H1 (cell line): ENCODE results near the gene MIF4GD. TPM values are rescaled to one million over a fixed set of nuclear protein-coding genes. Genes with fewer than 3 reads are reported as not detected.

Experiments used
- CTCF ChIA-PET: fragments of 300-600 bp; sonication (Branson Sonifier 250); formaldehyde crosslinking; loops from one replicate; lab custom pipeline; 2021; ENCODE audit not compliant: partially characterized antibody; lab: Charles Lee
- POLR2A ChIA-PET: fragments of 300-600 bp; sonication (Branson Sonifier 250); formaldehyde crosslinking; loops from one replicate; lab custom pipeline; 2021; ENCODE audit warnings: inconsistent platforms; ENCODE audit not compliant: partially characterized antibody; lab: Charles Lee
- DNase-seq, 2 experiments: peaks; one replicate each; pipeline versions ENCODE4 v3.0.0 to v3.0.0-alpha.2; 2010 to 2022; ENCODE audit warnings: low spot score in 2 of 2, low read depth in 1 of 2, mixed read lengths in 1 of 2
- FAIRE-seq: peaks from 2 replicates; lab custom pipeline; 2011; peaks lifted over from hg19 to GRCh38; lab: Jason Lieb, UNC
- H2AFZ ChIP-seq: 2 replicates; pipeline ENCODE4 v1.8.1; 2012; ENCODE audit warnings: low read length, inconsistent platforms
- H2AK5ac ChIP-seq: 2 replicates; pipeline ENCODE4 v1.6.1; 2013; ENCODE audit warnings: low read depth, low read length
- H2BK120ac ChIP-seq: replicated peaks from 2 replicates; pipeline ENCODE3; 2013; ENCODE audit warnings: low read depth, low read length, inconsistent platforms
- H2BK12ac ChIP-seq: 2 replicates; pipeline ENCODE4 v1.6.1; 2013; ENCODE audit warnings: low read depth, low read length
- H2BK15ac ChIP-seq: 2 replicates; pipeline ENCODE4 v1.6.1; 2013; ENCODE audit warnings: low read length
- H2BK20ac ChIP-seq: 2 replicates; pipeline ENCODE4 v1.6.1; 2013; ENCODE audit warnings: low read length
- H2BK5ac ChIP-seq: 2 replicates; pipeline ENCODE4 v1.6.1; 2013; ENCODE audit warnings: low read depth, low read length
- H3K14ac ChIP-seq: 2 replicates; pipeline ENCODE4 v1.6.1; 2013; ENCODE audit warnings: inconsistent platforms; ENCODE audit not compliant: insufficient read length
- H3K18ac ChIP-seq: 2 replicates; pipeline ENCODE4 v1.6.1; 2013; ENCODE audit warnings: low read length; ENCODE audit errors: extremely low read depth
- H3K23ac ChIP-seq: 2 replicates; pipeline ENCODE4 v1.6.1; 2013; ENCODE audit warnings: inconsistent platforms; ENCODE audit not compliant: insufficient read length
- H3K23me2 ChIP-seq: 2 replicates; pipeline ENCODE4 v1.6.1; 2013; ENCODE audit warnings: low read depth, low read length
- H3K27ac ChIP-seq: 2 replicates; pipeline ENCODE4 v1.6.1; 2011; ENCODE audit warnings: low read depth, low read length, inconsistent platforms
- H3K27me3 ChIP-seq, 4 experiments: replicated peaks in 1 of 4; 1 replicate in 1 of 4; 2 replicates in 3 of 4; pipeline versions ENCODE4 v1.6.1 to v1.8.1; 2011 to 2013; ENCODE audit warnings: low read length in 3 of 4, mild to moderate bottlenecking in 3 of 4, inconsistent platforms in 2 of 4, mixed read lengths in 2 of 4, moderate library complexity in 1 of 4; ENCODE audit not compliant: control insufficient read depth in 3 of 4, insufficient read depth in 3 of 4; ENCODE audit errors: extremely low read depth in 1 of 4
- H3K36me3 ChIP-seq, 4 experiments: 2 replicates each; pipeline versions ENCODE4 v1.6.1 to v1.8.1; 2011 to 2013; ENCODE audit warnings: mild to moderate bottlenecking in 4 of 4, low read length in 3 of 4, moderate library complexity in 2 of 4, control low read depth in 1 of 4, inconsistent platforms in 1 of 4; ENCODE audit not compliant: insufficient read depth in 4 of 4, control insufficient read depth in 2 of 4
- H3K4ac ChIP-seq: replicated peaks from 2 replicates; pipeline ENCODE3; 2013; ENCODE audit warnings: low read length, low read depth, mixed read lengths, inconsistent platforms; ENCODE audit not compliant: insufficient read length
- H3K4me1 ChIP-seq, 4 experiments: replicated peaks in 1 of 4; 1 replicate in 1 of 4; 2 replicates in 3 of 4; pipeline versions ENCODE4 v1.6.1 to v1.8.1; 2011 to 2013; ENCODE audit warnings: low read length in 3 of 4, inconsistent platforms in 2 of 4, mixed read lengths in 1 of 4; ENCODE audit not compliant: insufficient read depth in 4 of 4, control insufficient read depth in 3 of 4
- H3K4me2 ChIP-seq, 2 experiments: 2 replicates each; pipeline versions ENCODE4 v1.6.1 to v1.8.1; 2011 to 2013; ENCODE audit warnings: low read depth in 2 of 2, low read length in 2 of 2, control low read depth in 1 of 2, inconsistent platforms in 1 of 2, mild to moderate bottlenecking in 1 of 2; ENCODE audit not compliant: insufficient read depth in 1 of 2
- H3K4me3 ChIP-seq, 4 experiments: fragments of 200-600, 300-600 bp in 1 of 4; sonication (generic), shearing (Covaris generic), sonication (Bioruptor Twin) in 1 of 4; 2 replicates each; pipeline versions ENCODE4 v1.5.1 to v1.8.1; 2011 to 2016; ENCODE audit warnings: low read length in 4 of 4, low read depth in 3 of 4, control low read depth in 2 of 4, inconsistent platforms in 2 of 4, mild to moderate bottlenecking in 2 of 4, mixed read lengths in 1 of 4, moderate library complexity in 1 of 4; ENCODE audit not compliant: insufficient read depth in 2 of 4; ENCODE audit errors: extremely low read depth in 1 of 4
- H3K56ac ChIP-seq: replicated peaks from 2 replicates; pipeline ENCODE3; 2013; ENCODE audit warnings: low read depth, mild to moderate bottlenecking, mixed read lengths, low read length, inconsistent platforms; ENCODE audit not compliant: insufficient read length
- H3K79me1 ChIP-seq: 2 replicates; pipeline ENCODE4 v1.6.1; 2013; ENCODE audit warnings: low read depth, low read length, control low read depth
- H3K79me2 ChIP-seq, 2 experiments: 2 replicates each; pipeline versions ENCODE4 v1.6.1 to v1.8.1; 2012 to 2013; ENCODE audit warnings: low read length in 2 of 2, mild to moderate bottlenecking in 2 of 2, inconsistent platforms in 1 of 2; ENCODE audit not compliant: insufficient read depth in 2 of 2, control insufficient read depth in 1 of 2
- H3K9ac ChIP-seq, 4 experiments: replicated peaks in 1 of 4; 1 replicate in 1 of 4; 2 replicates in 3 of 4; pipeline versions ENCODE4 v1.6.1 to v1.8.1; 2011 to 2013; ENCODE audit warnings: low read depth in 3 of 4, low read length in 3 of 4, control low read depth in 2 of 4, mild to moderate bottlenecking in 2 of 4, moderate library complexity in 2 of 4, inconsistent platforms in 1 of 4; ENCODE audit errors: extremely low read depth in 1 of 4
- H3K9me3 ChIP-seq, 2 experiments: 2 replicates each; pipeline versions ENCODE4 v1.6.1 to v1.8.1; 2012 to 2013; ENCODE audit warnings: mild to moderate bottlenecking in 2 of 2, moderate library complexity in 2 of 2, control low read depth in 1 of 2, inconsistent platforms in 1 of 2, low read depth in 1 of 2, low read length in 1 of 2, mixed read lengths in 1 of 2; ENCODE audit not compliant: insufficient read depth in 2 of 2
- H4K20me1 ChIP-seq, 2 experiments: replicated peaks in 1 of 2; 2 replicates each; pipeline versions ENCODE3 to v1.8.1; 2011 to 2013; ENCODE audit warnings: inconsistent platforms in 2 of 2, low read length in 2 of 2, mild to moderate bottlenecking in 1 of 2; ENCODE audit not compliant: insufficient read depth in 2 of 2, control insufficient read depth in 1 of 2
- H4K5ac ChIP-seq: 2 replicates; pipeline ENCODE4 v1.6.1; 2013; ENCODE audit warnings: low read length, low read depth, mixed read lengths, inconsistent platforms; ENCODE audit not compliant: insufficient read length
- H4K8ac ChIP-seq: 2 replicates; pipeline ENCODE4 v1.8.0; 2013; ENCODE audit warnings: mild to moderate bottlenecking, moderate library complexity, low read length, inconsistent platforms; ENCODE audit not compliant: insufficient read depth; ENCODE audit errors: extremely low read depth
- H4K91ac ChIP-seq: replicated peaks from 2 replicates; pipeline ENCODE3; 2013; ENCODE audit warnings: low read length, mixed read lengths, inconsistent platforms; ENCODE audit not compliant: insufficient read length
- ASH2L ChIP-seq: fragments of 200-600, 300-600 bp; sonication (generic); IDR thresholded peaks from one replicate; pipeline ENCODE4 v1.7.1; 2017; ENCODE audit warnings: low read length
- BACH1 ChIP-seq: IDR thresholded peaks from 2 replicates; pipeline ENCODE4 v1.6.1; 2012; ENCODE audit warnings: low read length, improper control_type of control experiment
- CEBPB ChIP-seq: IDR thresholded peaks from 2 replicates; pipeline ENCODE4 v1.6.1; 2012; ENCODE audit warnings: low read depth, low read length
- CTBP2 ChIP-seq: IDR thresholded peaks from 2 replicates; pipeline ENCODE4 v1.7.0; 2011; ENCODE audit warnings: borderline replicate concordance, mild to moderate bottlenecking, moderate library complexity, mixed read lengths, low read length; ENCODE audit not compliant: insufficient read depth, insufficient read length
- FOSL1 ChIP-seq: IDR thresholded peaks from 2 replicates; pipeline ENCODE4 v1.6.1; 2011; ENCODE audit warnings: mild to moderate bottlenecking, low read depth, low read length, moderate library complexity; ENCODE audit not compliant: insufficient read depth
- GABPA ChIP-seq: IDR thresholded peaks from 2 replicates; pipeline ENCODE4 v1.6.1; 2011; ENCODE audit warnings: mild to moderate bottlenecking, low read length, moderate library complexity, borderline replicate concordance; ENCODE audit not compliant: insufficient read depth
- POLR2AphosphoS5 ChIP-seq: IDR thresholded peaks from 2 replicates; pipeline ENCODE4 v1.6.1; 2011; ENCODE audit warnings: low read depth, low read length
- RAD21 ChIP-seq, 2 experiments: IDR thresholded peaks in 1 of 2; conservative IDR thresholded peaks in 1 of 2; 2 replicates each; pipeline ENCODE4 v1.6.1; 2011; ENCODE audit warnings: low read depth in 2 of 2, low read length in 2 of 2, improper control_type of control experiment in 1 of 2, inconsistent platforms in 1 of 2, mild to moderate bottlenecking in 1 of 2, moderate library complexity in 1 of 2
- RBBP5 ChIP-seq: IDR thresholded peaks from 2 replicates; pipeline ENCODE4 v1.7.1; 2012; ENCODE audit warnings: low read depth, mild to moderate bottlenecking, inconsistent platforms, low read length, moderate library complexity, borderline replicate concordance
- SIN3A ChIP-seq, 2 experiments: IDR thresholded peaks in 1 of 2; conservative IDR thresholded peaks in 1 of 2; 2 replicates each; pipeline ENCODE4 v1.6.1; 2011 to 2012; ENCODE audit warnings: low read length in 2 of 2, improper control_type of control experiment in 1 of 2, low read depth in 1 of 2, mild to moderate bottlenecking in 1 of 2
- SP4 ChIP-seq: IDR thresholded peaks from 2 replicates; pipeline ENCODE4 v1.6.1; 2012; ENCODE audit warnings: low read length, inconsistent platforms
- WGBS, 2 experiments: shearing (Covaris generic) in 1 of 2; methylation state at CpG; one replicate each; pipeline versions ENCODE4 v1.1.6 to v1.1.7; 2013 to 2015; ENCODE audit warnings: low lambda C conversion rate in 2 of 2, mixed read lengths in 2 of 2, inconsistent platforms in 1 of 2, low coverage in 1 of 2, missing lambda C conversion rate in 1 of 2; ENCODE audit not compliant: insufficient replicate concordance in 2 of 2, insufficient coverage in 1 of 2, insufficient read length in 1 of 2; ENCODE audit errors: extremely low coverage in 1 of 2, missing lambda C conversion rate in 1 of 2; 5-methylcytosine and 5-hydroxymethylcytosine counted together
- polyA plus RNA-seq, 7 experiments: library from polyadenylated mRNA; depleted of rRNA in 3 of 7; stranded (reverse) in 5 of 7; unstranded in 2 of 7; fragments of >200 nt in 5 of 7; fragments of 200-250 nt in 2 of 7; gene quantifications; 1 replicate in 5 of 7; 2 replicates in 1 of 7; 4 replicates in 1 of 7; pipeline versions ENCODE4 v1.2.1 to v1.2.3, GENCODE V29; 2011 to 2013; ENCODE audit warnings: missing spikeins in 2 of 7, mixed read lengths in 2 of 7
- total RNA-seq: library from RNA; stranded (reverse); fragmentation: NEBNext Ultra II Directional; extraction: Animal tissue kit (Norgen Biotek cat#: 25700); gene quantifications from 2 replicates; pipeline ENCODE4 v1.2.1, GENCODE V29; 2021

MIF4GD gene
- total and polyA plus RNA-seq, 2 of the 8 experiments (the other 6 are each of a cell fraction or from before 2014, with no cell fraction given) = 16.1 to 51.1 TPM

GRCh38 chr17:75244133-75244866 is 26.7 kb downstream of the MIF4GD start:
- DNase-seq (no peak), FAIRE-seq (no peak)
- H2AFZ ChIP-seq = no peak overlapping the region
- H3K23me2 ChIP-seq = no peaks in the 10 kb centered on the region
- H2AK5ac ChIP-seq = no peak overlapping the region
- peaks cover 9 to 12% of the 10 kb centered on the region in 2 experiments for H4K20me1 ChIP-seq
- H3K4me2 ChIP-seq = no peak overlapping the region
- H3K4me3 ChIP-seq = no peak overlapping the region
- no peak overlapping the region for H2BK5ac ChIP-seq
- ChIA-PET POLR2A (interaction anchor here (0.6 to 6.3 kb wide), 4 partner anchors 17 to 71 kb away, joined by 3 to 53 read pairs (median 10); partner anchors contain the start of genes GGA3, MIF4GD and MRPS7), CTCF (interaction anchor here (0.6 to 16.5 kb wide), 10 partner anchors 7 to 1461 kb away, joined by 3 to 369 read pairs (median 3); partner anchors contain the start of genes GGA3, MIF4GD and MRPS7)
- H3K4me1 ChIP-seq = peaks cover 0 to 4% (median 0%) of the 10 kb centered on the region in 4 experiments; a peak in 3 of 7 replicates
- peaks cover 0 to 8% of the 10 kb centered on the region in 2 experiments; a peak in 1 of 4 replicates for H3K79me2 ChIP-seq
- H2BK15ac ChIP-seq = no peak overlapping the region
- no peak overlapping the region for H3K9ac ChIP-seq
- WGBS, 2 experiments = 96% methylated on average over 22 of the region's 22 CpGs; no CpG with 5 or more reads in 1 of the 2 experiments
- peaks cover 21 to 54% (median 45%) of the 10 kb centered on the region in 4 experiments for H3K36me3 ChIP-seq
- H3K27ac ChIP-seq = no peak overlapping the region
- H3K56ac ChIP-seq = no peak overlapping the region
- no peak overlapping the region for H3K18ac ChIP-seq
- no peak overlapping the region for H4K91ac ChIP-seq
- H3K14ac ChIP-seq = no peak overlapping the region
- no peak overlapping the region for H4K5ac ChIP-seq
- no peak overlapping the region for H2BK12ac ChIP-seq
- H2BK20ac ChIP-seq = no peak overlapping the region
- no peak overlapping the region for H4K8ac ChIP-seq
- no peak overlapping the region for H3K23ac ChIP-seq
- no peaks in the 10 kb centered on the region for H3K79me1 ChIP-seq
- H3K4ac ChIP-seq = no peak overlapping the region
- no peaks in the 10 kb centered on the region for H3K27me3 ChIP-seq
- no peak overlapping the region for H2BK120ac ChIP-seq
- no peaks in the 10 kb centered on the region for H3K9me3 ChIP-seq
- no peak for TF ChIP-seq FOSL1
- no peak for TF ChIP-seq RBBP5
- TF ChIP-seq SP4 = no peak
- TF ChIP-seq CEBPB = no peak
- no peak for TF ChIP-seq ASH2L
- TF ChIP-seq BACH1 = no peak
- TF ChIP-seq CTBP2 = no peak
- no peak for TF ChIP-seq RAD21 (IDR thresholded peaks at IDR 0.05 in 1 of 2, conservative IDR thresholded peaks at IDR 0.05 in 1 of 2; ENCODE audit: low read depth in 2 of 2, low read length in 2 of 2)
- no peak for TF ChIP-seq GABPA
- TF ChIP-seq SIN3A (conservative IDR thresholded peaks at IDR 0.05 in 1 of 2, IDR thresholded peaks at IDR 0.05 in 1 of 2; ENCODE audit: low read depth in 1 of 2, low read length in 2 of 2) = no peak
- no peak for TF ChIP-seq POLR2AphosphoS5
